MM.1S (cell line): ENCODE results near the gene ZNF23.

Source experiments
- EZH2phosphoT487 ChIP-seq: fragments of 300-600 bp; sonication (generic); IDR thresholded peaks from 2 replicates; pipeline ENCODE4 v1.6.1; 2018; ENCODE audit warnings: antibody characterized with exemption, low read length
- TF ChIP-seq, protein P1 (sequence below): fragments of 300-600 bp; sonication (generic); IDR thresholded peaks from 2 replicates; pipeline ENCODE4 v1.5.1; 2016; ENCODE audit warnings: antibody characterized with exemption, low read length, mixed read lengths

DNA sequence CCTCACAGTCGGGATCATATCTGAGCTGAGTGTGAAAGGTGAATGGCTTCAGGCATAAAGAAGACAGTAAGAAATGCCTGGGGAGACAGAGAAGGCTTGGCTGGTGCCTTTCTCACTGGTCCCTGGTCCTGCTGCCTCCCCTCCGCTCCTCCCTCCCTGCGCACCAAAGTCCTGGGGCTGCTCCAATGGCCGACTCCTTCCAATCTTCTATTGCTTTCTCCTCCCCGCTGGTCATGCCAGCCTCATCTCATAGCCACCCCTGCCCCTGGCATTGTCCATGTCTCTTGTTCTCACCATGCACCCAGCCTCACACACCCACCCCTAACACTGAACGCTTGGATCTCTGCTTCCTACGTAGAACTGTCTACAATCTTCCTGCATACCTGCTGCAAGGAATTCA, 38.2 kb downstream of the ZNF23 start:
- TF ChIP-seq, protein P1, sequence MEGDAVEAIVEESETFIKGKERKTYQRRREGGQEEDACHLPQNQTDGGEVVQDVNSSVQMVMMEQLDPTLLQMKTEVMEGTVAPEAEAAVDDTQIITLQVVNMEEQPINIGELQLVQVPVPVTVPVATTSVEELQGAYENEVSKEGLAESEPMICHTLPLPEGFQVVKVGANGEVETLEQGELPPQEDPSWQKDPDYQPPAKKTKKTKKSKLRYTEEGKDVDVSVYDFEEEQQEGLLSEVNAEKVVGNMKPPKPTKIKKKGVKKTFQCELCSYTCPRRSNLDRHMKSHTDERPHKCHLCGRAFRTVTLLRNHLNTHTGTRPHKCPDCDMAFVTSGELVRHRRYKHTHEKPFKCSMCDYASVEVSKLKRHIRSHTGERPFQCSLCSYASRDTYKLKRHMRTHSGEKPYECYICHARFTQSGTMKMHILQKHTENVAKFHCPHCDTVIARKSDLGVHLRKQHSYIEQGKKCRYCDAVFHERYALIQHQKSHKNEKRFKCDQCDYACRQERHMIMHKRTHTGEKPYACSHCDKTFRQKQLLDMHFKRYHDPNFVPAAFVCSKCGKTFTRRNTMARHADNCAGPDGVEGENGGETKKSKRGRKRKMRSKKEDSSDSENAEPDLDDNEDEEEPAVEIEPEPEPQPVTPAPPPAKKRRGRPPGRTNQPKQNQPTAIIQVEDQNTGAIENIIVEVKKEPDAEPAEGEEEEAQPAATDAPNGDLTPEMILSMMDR, result no peak
- TF ChIP-seq EZH2phosphoT487, result no peak
